HUES64 (cell line): ENCODE data around the gene SP100.

ENCODE experiments used
- H3K27ac ChIP-seq: 2 replicates; pipeline ENCODE4 v1.7.0; 2013; ENCODE audit warnings: low read depth, low read length, inconsistent platforms
- H3K27me3 ChIP-seq: 2 replicates; pipeline ENCODE4 v1.6.1; 2013; ENCODE audit warnings: mild to moderate bottlenecking, low read length; ENCODE audit not compliant: insufficient read depth
- H3K36me3 ChIP-seq: 2 replicates; pipeline ENCODE4 v1.6.1; 2013; ENCODE audit warnings: mild to moderate bottlenecking, low read length; ENCODE audit not compliant: insufficient read depth
- H3K4me1 ChIP-seq: 2 replicates; pipeline ENCODE4 v1.6.1; 2013; ENCODE audit warnings: mild to moderate bottlenecking, low read length, moderate library complexity; ENCODE audit not compliant: insufficient read depth
- H3K4me3 ChIP-seq: 2 replicates; pipeline ENCODE4 v1.5.1; 2013; ENCODE audit warnings: mild to moderate bottlenecking, low read length, moderate library complexity
- H3K9ac ChIP-seq: 2 replicates; pipeline ENCODE4 v1.6.1; 2013; ENCODE audit warnings: mild to moderate bottlenecking, low read depth, low read length
- H3K9me3 ChIP-seq: 2 replicates; pipeline ENCODE4 v1.6.1; 2013; ENCODE audit warnings: low read depth, low read length; ENCODE audit not compliant: insufficient read depth
- WGBS: fragments of 150-250, 120-280 bp; methylation state at CpG from one replicate; pipeline ENCODE4 v1.1.7; 2013; ENCODE audit warnings: missing lambda C conversion rate; 5-methylcytosine and 5-hydroxymethylcytosine counted together

The SP100 gene

GRCh38 chr2:230589025-230589424 is 173.0 kb downstream of the SP100 start:
- no peaks in the 10 kb centered on the region for H3K9me3 ChIP-seq
- H3K27me3 ChIP-seq, result no peaks in the 10 kb centered on the region
- no peaks in the 10 kb centered on the region for H3K36me3 ChIP-seq
- H3K4me3 ChIP-seq, result no peak overlapping the region
- H3K27ac ChIP-seq, result no peak overlapping the region
- no peak overlapping the region for H3K9ac ChIP-seq
- no peaks in the 10 kb centered on the region for H3K4me1 ChIP-seq
- 67% methylated on average over 3 of the region's 3 CpGs for WGBS

DNA sequence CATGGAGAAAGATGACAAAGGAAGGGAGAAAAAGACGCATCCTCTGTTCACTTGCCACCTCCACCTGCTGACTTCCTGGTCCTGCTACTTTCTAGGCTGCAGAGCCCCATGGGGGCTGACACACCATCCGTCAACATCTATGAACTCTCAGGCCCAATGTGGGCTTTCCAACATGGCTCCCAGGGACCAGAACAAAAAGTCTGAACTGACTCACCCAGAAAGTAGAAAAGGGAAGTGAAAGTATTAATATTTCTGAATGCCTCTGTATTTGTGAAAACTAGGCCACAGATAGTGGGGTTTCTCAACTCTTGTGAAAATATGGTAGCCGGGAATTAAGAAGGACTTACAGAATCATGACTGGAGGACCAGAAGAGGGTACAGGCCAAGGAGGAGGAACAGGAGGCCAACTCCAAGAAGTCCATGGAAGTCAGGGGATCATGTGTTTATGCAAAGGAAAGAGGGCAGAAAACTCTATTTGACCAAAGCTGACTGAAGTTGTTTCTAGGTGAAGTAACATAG is 173.6 kb downstream of the SP100 start:
- Histone ChIP-seq H3K4me3 (no peak overlapping the region), H3K27ac (no peak overlapping the region), H3K27me3 (no peaks in the 10 kb centered on the region), H3K9me3 (no peaks in the 10 kb centered on the region), H3K9ac (no peak overlapping the region), H3K4me1 (no peaks in the 10 kb centered on the region), H3K36me3 (no peaks in the 10 kb centered on the region)
- 87% methylated on average over 3 of the region's 3 CpGs for WGBS

GRCh38 chr2:230590333-230590732 is 174.3 kb downstream of the SP100 start:
- Histone ChIP-seq H3K36me3 (no peaks in the 10 kb centered on the region), H3K9me3 (no peaks in the 10 kb centered on the region), H3K27me3 (no peaks in the 10 kb centered on the region), H3K9ac (no peak overlapping the region), H3K27ac (no peak overlapping the region), H3K4me3 (no peak overlapping the region), H3K4me1 (no peaks in the 10 kb centered on the region)
- 82% methylated on average over 2 of the region's 3 CpGs for WGBS

GRCh38 chr2:230591850-230592249 is 175.8 kb downstream of the SP100 start:
- H3K36me3 ChIP-seq, result no peaks in the 10 kb centered on the region
- no peak overlapping the region for H3K9ac ChIP-seq
- no peaks in the 10 kb centered on the region for H3K27me3 ChIP-seq
- no peak overlapping the region for H3K4me3 ChIP-seq
- no peak overlapping the region for H3K27ac ChIP-seq
- no peaks in the 10 kb centered on the region for H3K9me3 ChIP-seq
- WGBS, result 91% methylated on average over 6 of the region's 6 CpGs
- H3K4me1 ChIP-seq, result no peaks in the 10 kb centered on the region

- Histone ChIP-seq H3K9me3 (no peaks in the 10 kb centered on the region), H3K4me3 (no peak overlapping the region), H3K27ac (no peak overlapping the region), H3K9ac (no peak overlapping the region), H3K36me3 (no peaks in the 10 kb centered on the region), H3K27me3 (no peaks in the 10 kb centered on the region), H3K4me1 (no peaks in the 10 kb centered on the region)
- 83% methylated on average over 4 of the region's 4 CpGs for WGBS
Observed at GRCh38 chr2:230592775-230593174, 176.8 kb downstream of the SP100 start.
